Measurements from ENCODE around the gene CDH4.
"Not testable (repeated sequence)": the region's sequence is repeated elsewhere in the genome, so short reads cannot be mapped to it uniquely, and the experiment has no call there.

The CDH4 gene

DNA sequence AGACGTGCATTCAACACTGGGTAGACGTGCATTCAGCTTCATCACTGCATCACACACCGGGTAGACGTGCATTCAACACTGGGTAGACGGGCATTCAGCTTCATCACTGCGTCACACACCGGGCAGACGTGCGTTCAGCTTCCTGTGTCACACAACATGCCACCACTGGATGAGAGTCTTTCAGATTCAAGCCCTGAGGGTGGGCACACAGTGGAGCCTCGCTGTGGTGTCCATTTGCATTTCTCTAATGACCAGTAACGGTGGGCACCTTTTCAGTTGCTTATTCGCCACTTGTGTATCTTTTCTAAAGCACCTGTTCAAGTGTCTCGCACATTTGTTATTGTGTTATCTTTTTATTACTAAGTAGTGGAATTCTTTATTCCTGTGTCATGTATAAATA lies 719.5 kb downstream of the CDH4 start:
- not testable (repeated sequence) for DNase-seq (ENCODE audit: low read depth, low spot score)

DNA sequence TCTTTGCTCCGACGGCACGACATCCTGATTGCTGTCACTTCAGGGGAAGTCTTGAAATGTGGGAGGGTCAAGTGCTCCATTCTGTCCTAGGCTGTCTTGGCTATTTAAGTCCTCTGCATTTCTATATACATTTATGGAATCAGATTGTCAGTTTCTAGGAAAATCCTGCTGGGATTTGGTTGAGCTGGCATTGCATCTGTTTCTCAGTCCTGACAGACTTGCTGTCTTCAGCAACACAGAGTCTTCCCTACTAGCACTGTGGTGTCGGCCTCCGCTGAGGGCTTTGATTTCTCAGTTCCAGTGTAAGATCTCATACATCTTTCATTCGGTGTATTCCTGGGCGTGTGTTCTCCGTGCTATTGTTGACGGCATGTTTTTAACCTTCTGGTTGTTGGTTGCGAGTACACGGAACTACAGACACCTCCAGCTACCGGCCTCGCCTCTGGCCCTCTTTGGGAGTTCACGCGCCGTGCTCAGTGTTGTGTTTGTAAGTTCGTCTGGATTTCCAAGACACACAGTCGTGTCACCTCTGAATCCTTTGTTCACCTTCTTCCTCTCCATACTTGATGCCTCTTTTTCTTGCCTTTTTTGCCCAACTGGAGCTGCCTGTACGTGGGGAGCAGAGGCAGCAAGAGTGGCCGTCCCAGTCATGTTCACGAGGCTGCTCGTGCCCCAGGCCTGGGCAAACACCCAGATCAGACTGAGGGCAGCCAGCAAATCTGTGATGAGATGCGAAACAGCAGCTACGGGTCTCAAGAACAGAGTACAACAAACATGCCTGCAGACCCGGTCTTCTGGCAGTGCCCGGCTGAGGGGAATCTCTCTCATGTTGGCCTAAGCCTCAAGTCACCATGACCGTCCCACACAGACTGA lies 720.8 kb downstream of the CDH4 start:
- DNase-seq (ENCODE audit: low read depth, low spot score): no peak

GRCh38 chr20:61973515-61974356 lies 721.7 kb downstream of the CDH4 start:
- DNase-seq (ENCODE audit: low read depth, low spot score): no peak

GRCh38 chr20:61974357-61974665 lies 722.2 kb downstream of the CDH4 start:
- DNase-seq (ENCODE audit: low read depth, low spot score): no peak

DNA sequence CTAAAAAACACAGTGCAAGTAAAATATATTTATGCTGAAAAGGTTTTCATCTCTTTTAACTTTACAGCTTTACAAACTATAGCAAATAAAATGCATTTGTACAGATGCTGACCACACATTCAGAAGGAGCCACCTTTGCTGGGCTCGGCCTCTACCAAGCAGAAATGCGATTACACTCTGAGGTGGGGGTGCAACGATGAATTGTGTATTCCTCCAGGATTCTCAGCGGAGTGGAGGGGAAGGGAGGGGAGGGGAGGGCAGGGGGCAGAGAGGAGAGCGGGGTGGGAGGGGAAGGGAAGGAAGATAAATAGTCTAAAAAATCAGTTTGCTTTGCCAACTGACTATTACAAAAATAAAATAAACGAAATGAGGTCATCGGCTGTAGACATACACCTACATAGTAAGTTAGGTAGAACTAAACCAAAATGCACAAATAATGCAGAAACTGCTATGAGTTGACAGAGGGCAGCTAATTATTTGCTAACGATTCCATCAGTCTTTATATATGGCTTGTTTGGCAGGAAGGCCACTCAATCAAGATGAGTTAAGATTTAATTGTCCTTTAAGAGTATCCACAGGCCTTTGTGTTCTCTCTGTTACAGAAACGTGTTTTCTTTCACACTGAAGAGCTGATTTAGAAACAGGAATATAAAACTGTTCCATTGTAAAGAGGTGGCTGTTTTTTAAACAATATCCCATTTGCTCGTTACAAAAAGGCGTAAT lies 723.5 kb downstream of the CDH4 start:
- no peak for DNase-seq (ENCODE audit: low read depth, low spot score)

DNA sequence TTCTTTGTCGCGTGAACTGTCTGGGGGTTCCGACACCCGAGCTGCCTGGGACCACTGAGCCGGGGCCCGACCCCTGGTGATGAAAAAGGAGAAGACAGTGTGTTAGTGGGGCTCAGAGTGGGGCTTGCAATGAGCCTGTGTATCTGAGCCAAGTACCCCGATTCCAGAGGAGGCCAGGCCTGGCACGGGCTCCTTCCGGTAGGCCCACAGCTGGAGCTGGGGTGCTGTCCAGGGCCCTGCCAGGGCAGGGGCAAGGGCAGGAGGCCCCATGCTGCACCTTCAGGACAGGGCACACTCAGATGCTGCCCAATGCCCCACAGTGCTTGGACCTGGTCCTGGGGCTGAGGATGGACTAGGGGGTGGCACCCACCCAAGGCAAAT lies 724.2 kb downstream of the CDH4 start:
- DNase-seq (ENCODE audit: low read depth, low spot score): no peak

DNA sequence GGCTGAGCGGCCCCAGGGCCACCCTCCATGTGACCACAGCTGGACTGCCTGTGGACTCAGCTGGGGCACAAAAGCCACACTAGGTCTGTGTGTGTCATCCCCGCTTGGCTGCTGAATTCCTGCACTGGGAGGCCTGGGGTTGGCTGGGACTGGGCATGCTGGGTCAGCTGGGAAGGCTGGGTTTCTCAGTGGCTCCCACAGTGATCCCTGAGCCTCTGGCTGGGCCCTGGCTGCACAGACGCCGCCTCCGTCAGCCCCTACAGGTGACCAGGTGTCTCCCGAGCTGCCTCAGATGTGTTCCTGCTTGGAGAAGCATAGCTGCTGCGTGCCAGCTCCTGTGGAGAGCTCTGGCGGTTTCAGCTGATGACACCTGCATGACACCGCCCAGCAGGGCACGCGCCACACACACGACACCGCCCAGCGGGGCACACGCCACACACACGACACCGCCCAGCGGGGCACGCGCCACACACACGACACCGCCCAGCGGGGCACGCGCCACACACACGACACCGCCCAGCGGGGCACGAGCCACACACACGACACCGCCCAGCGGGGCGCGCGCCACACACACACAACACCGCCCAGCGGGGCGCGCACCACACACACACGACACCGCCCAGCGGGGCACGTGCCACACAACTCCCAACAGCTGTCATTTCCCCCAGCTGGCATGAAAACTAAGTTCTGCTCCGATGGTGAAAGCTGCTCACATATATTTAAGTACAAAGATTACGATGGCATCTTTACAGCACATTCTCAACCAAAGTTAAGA lies 724.8 kb downstream of the CDH4 start:
- DNase-seq (ENCODE audit: low read depth, low spot score): no peak

DNA sequence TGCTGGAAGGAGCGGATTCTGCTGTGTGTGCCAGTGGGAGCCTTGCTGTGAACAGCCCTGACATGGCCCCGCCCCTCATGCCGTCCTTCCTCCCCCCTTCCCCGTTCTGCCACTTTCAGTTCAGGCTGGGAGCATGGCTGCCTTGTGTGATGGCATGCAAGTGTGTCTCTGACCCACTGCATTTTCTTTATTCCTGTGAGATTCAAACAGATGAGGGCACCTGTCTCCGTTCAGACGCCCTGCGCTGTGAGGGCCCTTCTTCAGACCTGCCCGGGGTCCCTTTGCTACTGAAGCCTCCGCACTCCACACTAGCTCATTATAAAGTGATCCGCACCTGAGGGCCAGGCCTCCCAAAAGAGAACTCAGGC lies 725.3 kb downstream of the CDH4 start:
- no peak for DNase-seq (ENCODE audit: low read depth, low spot score)

DNA sequence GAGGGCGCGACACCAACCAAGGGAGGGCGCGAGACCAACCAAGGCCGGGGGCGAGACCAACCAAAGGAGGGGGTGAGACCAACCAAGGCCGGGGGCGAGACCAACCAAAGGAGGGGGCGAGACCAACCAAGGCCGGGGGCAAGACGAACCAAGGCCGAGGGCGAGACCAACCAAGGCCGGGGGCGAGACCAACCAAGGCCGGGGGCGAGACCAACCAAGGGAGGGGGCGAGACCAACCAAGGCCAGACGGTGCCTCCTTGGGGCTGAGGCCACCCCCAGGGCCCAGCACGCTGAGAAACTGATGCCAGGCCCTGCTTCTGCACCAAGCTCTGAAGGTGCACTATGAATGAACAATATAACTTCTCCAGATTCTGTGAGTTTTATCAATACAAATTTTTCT lies 726.4 kb downstream of the CDH4 start:
- DNase-seq (ENCODE audit: low read depth, low spot score): no peak

- DNase-seq (ENCODE audit: low read depth, low spot score): no peak
Measured at GRCh38 chr20:61979090-61979489, 727.0 kb downstream of the CDH4 start.

- DNase-seq (ENCODE audit: low read depth, low spot score): no peak
Measured at GRCh38 chr20:61979701-61980635, 727.9 kb downstream of the CDH4 start.

GRCh38 chr20:61980647-61981583 lies 728.9 kb downstream of the CDH4 start:
- DNase-seq (ENCODE audit: low read depth, low spot score): no peak

GRCh38 chr20:61981691-61982090 lies 729.6 kb downstream of the CDH4 start:
- not testable (repeated sequence) for DNase-seq (ENCODE audit: low read depth, low spot score)

DNA sequence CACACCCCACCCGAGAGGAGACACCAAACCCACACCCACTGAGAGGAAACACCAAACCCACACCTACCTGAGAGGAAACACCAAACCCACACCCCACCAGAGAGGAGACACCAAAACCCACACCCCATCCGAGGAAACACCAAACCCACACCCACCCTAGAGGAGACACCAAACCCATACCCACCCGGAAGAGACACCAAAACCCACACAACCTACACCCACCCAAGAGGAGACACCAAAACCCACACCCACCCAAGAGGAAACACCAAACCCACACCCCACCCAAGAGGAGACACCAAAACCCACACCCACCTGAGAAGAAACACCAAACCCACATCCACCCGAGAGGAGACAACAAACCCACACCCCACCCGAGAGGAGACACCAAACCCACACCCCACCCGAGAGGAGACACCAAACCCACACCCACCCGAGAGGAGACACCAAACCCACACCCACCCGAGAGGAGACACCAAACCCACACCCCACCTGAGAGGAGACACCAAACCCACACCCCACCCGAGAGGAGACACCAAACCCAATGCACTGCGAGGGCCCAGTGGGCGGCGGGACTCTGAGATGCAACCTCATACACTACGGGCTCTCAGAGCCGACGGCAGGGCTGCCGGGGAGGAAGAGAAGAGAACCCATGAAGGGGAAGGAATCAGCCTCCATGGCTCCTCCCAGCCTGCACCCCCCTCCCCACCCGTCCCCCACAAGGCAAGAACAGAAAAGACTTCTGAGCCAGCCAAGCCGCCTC lies 730.3 kb downstream of the CDH4 start:
- no peak for DNase-seq (ENCODE audit: low read depth, low spot score)

GRCh38 chr20:61982951-61983315 lies 730.9 kb downstream of the CDH4 start:
- DNase-seq (ENCODE audit: low read depth, low spot score): no peak

- DNase-seq (ENCODE audit: low read depth, low spot score): no peak
Measured at GRCh38 chr20:61983965-61984364, 731.9 kb downstream of the CDH4 start.

DNA sequence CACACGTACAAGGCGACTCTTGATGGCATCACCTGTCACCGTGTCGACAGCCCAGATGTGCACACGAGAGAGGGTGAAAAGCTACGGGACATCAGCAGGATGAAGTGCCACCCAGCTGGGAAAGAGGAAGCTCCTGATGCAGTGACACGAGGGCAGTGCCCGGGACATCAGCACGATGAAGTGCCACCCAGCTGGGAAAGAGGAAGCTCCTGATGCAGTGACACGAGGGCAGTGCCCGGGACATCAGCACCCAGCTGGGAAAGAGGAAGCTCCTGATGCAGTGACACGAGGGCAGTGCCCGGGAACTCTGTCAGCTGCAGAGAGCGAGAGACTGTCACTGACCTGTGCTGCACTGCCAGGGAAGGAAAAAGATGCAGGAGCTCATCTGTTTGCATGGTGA lies 732.4 kb downstream of the CDH4 start:
- not testable (repeated sequence) for DNase-seq (ENCODE audit: low read depth, low spot score)

GRCh38 chr20:61985096-61985495 lies 733.0 kb downstream of the CDH4 start:
- no peak for DNase-seq (ENCODE audit: low read depth, low spot score)
